GM12891 (cell line): ENCODE measurements around the gene EFCAB11.

ENCODE experiments used
- POLR2A ChIP-seq: IDR thresholded peaks from 2 replicates; pipeline ENCODE4 v1.6.1; 2011; ENCODE audit warnings: low read depth, low read length, control low read depth
- POLR2AphosphoS5 ChIP-seq: IDR thresholded peaks from 2 replicates; pipeline ENCODE4 v1.6.1; 2011; ENCODE audit warnings: low read depth, low read length, control low read depth
- SPI1 ChIP-seq: IDR thresholded peaks from 2 replicates; pipeline ENCODE4 v1.6.1; 2011; ENCODE audit warnings: low read depth, low read length, control low read depth
- TAF1 ChIP-seq: IDR thresholded peaks from 2 replicates; pipeline ENCODE4 v1.6.1; 2011; ENCODE audit warnings: low read depth, low read length, control low read depth

DNA sequence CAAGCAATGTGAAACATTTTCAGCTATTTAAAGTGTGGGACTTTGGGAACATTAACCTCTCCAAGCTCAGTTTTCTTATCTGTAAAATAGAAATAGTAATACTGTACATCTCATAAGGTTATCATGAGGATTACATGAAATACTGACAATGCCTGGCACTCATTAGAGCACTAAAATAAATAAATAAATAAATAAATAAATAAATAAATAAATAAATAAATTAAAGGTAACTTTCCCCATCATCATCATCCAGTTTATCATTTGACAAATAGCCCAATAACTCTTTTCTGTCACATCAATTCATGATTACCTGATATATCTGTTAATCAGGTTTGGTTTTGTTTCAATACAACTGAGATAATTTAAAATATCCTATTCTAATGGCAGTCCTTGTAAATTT is 48.5 kb downstream of the EFCAB11 start:
- TF ChIP-seq POLR2A (no peak), TAF1 (no peak), POLR2AphosphoS5 (no peak), SPI1 (no peak)
